HepG2 (cell line): ENCODE data around the gene HSPA14. TPM values are rescaled to one million over a fixed set of nuclear protein-coding genes. Genes with fewer than 3 reads are reported as not detected.

Source experiments
- BORCS8-MEF2B ChIP-seq: sonication (generic); formaldehyde crosslinking; IDR thresholded peaks from 2 replicates; pipeline ENCODE4 v1.8.0; 2022; ENCODE audit warnings: mild to moderate bottlenecking, missing genetic modification reagents
- ELK4 ChIP-seq: sonication (generic); formaldehyde crosslinking; IDR thresholded peaks from 2 replicates; pipeline ENCODE4 v1.9.0; 2021; ENCODE audit warnings: missing genetic modification reagents, borderline replicate concordance
- HNF4G ChIP-seq, 2 experiments: sonication (generic) in 1 of 2; formaldehyde crosslinking in 1 of 2; IDR thresholded peaks; 2 replicates each; pipeline versions ENCODE4 v1.4.0 to v1.6.1; 2011 to 2020; ENCODE audit warnings: borderline replicate concordance in 2 of 2, low read depth in 2 of 2, mild to moderate bottlenecking in 2 of 2, low read length in 1 of 2, missing genetic modification reagents in 1 of 2, moderate library complexity in 1 of 2
- MAFG ChIP-seq: sonication (generic); formaldehyde crosslinking; IDR thresholded peaks from 2 replicates; pipeline ENCODE4 v1.5.1; 2020; ENCODE audit warnings: mild to moderate bottlenecking, missing genetic modification reagents
- MEF2D ChIP-seq: sonication (generic); formaldehyde crosslinking; IDR thresholded peaks from 2 replicates; pipeline ENCODE4 v1.5.1; 2020; ENCODE audit warnings: mild to moderate bottlenecking, missing genetic modification reagents
- NRL ChIP-seq: sonication (generic); formaldehyde crosslinking; IDR thresholded peaks from 2 replicates; pipeline ENCODE4 v1.5.0; 2020; ENCODE audit warnings: missing genetic modification reagents, mild to moderate bottlenecking, moderate library complexity, borderline replicate concordance
- SMYD3 ChIP-seq: sonication (generic); formaldehyde crosslinking; IDR thresholded peaks from 2 replicates; pipeline ENCODE4 v1.8.1; 2023; ENCODE audit warnings: mild to moderate bottlenecking, missing genetic modification reagents
- SPEN ChIP-seq: sonication (generic); formaldehyde crosslinking; IDR thresholded peaks from 2 replicates; pipeline ENCODE4 v1.5.1; 2020; ENCODE audit warnings: low read depth, mild to moderate bottlenecking, missing genetic modification reagents
- U2AF1 ChIP-seq: fragments of 200-400 bp; formaldehyde crosslinking; optimal IDR thresholded peaks from 2 replicates; pipeline ENCODE3; 2017; ENCODE audit warnings: mild to moderate bottlenecking, low read depth, low read length
- ZBTB33 ChIP-seq: sonication (generic); formaldehyde crosslinking; IDR thresholded peaks from 2 replicates; pipeline ENCODE4 v1.4.0; 2020; ENCODE audit warnings: missing genetic modification reagents
- ZNF326 ChIP-seq: sonication (generic); formaldehyde crosslinking; IDR thresholded peaks from 2 replicates; pipeline ENCODE4 v1.4.0; 2020; ENCODE audit warnings: missing genetic modification reagents, borderline replicate concordance
- ZNF414 ChIP-seq: sonication (generic); formaldehyde crosslinking; IDR thresholded peaks from 2 replicates; pipeline ENCODE4 v1.5.0; 2020; ENCODE audit warnings: missing genetic modification reagents
- ZNF580 ChIP-seq: IDR thresholded peaks from 2 replicates; pipeline ENCODE4 v1.6.1; 2016; ENCODE audit warnings: low read depth, borderline replicate concordance
- ZNF75D ChIP-seq: sonication (generic); formaldehyde crosslinking; IDR thresholded peaks from 2 replicates; pipeline ENCODE4 v1.8.1; 2023; ENCODE audit warnings: missing genetic modification reagents, mild to moderate bottlenecking, borderline replicate concordance
- ZNF775 ChIP-seq: sonication (generic); formaldehyde crosslinking; IDR thresholded peaks from 2 replicates; pipeline ENCODE4 v1.4.0; 2020; ENCODE audit warnings: missing genetic modification reagents, mild to moderate bottlenecking, moderate library complexity, borderline replicate concordance
- ZNF788 ChIP-seq: sonication (generic); formaldehyde crosslinking; IDR thresholded peaks from 2 replicates; pipeline ENCODE4 v1.5.0; 2020; ENCODE audit warnings: mild to moderate bottlenecking, missing genetic modification reagents, borderline replicate concordance
- ZNF816 ChIP-seq: sonication (generic); formaldehyde crosslinking; IDR thresholded peaks from 2 replicates; pipeline ENCODE4 v1.8.0; 2022; ENCODE audit warnings: missing genetic modification reagents, mild to moderate bottlenecking, borderline replicate concordance
- ZSCAN29 ChIP-seq: sonication (generic); formaldehyde crosslinking; conservative IDR thresholded peaks from 2 replicates; pipeline ENCODE4 v1.4.0; 2020; ENCODE audit warnings: mild to moderate bottlenecking, missing genetic modification reagents
- polyA plus RNA-seq, 8 experiments: library from polyadenylated mRNA; depleted of rRNA in 3 of 8; stranded (reverse) in 7 of 8; unstranded in 1 of 8; fragments of >200 nt; fragmentation: Illumina TruSeq in 4 of 8; extraction: Trizol in 4 of 8; gene quantifications; 2 replicates each; pipeline versions ENCODE4 v1.2.1 to v1.2.3, GENCODE V29; 2011 to 2016; ENCODE audit warnings: low read depth in 4 of 8, missing spikeins in 1 of 8, mixed read lengths in 1 of 8; ENCODE audit not compliant: insufficient read depth in 1 of 8
- total RNA-seq, 5 experiments: library from RNA; depleted of rRNA; stranded (reverse); fragments of >200 nt; fragmentation: Illumina TruSeq; extraction: Trizol; gene quantifications; 2 replicates each; pipeline ENCODE4 v1.2.3, GENCODE V29; 2016; ENCODE audit warnings: low read depth in 1 of 5

Gene HSPA14
- total and polyA plus RNA-seq, 2 of the 13 experiments (the other 11 are each of a cell fraction or from before 2014, with no cell fraction given) = 10.7 to 29.8 TPM

GRCh38 chr10:14878266-14879123 is 40.4 kb downstream of the HSPA14 start, which contains the start of gene SUV39H2 (continued):
- no peak for TF ChIP-seq NRL
- TF ChIP-seq ZNF414 = no peak
- TF ChIP-seq ZNF775 (CRISPR knock-in tag) = no peak
- TF ChIP-seq MEF2D (CRISPR knock-in tag) = peak; percentile 78
- no peak; the same call in none of the 2 replicates for TF ChIP-seq BORCS8-MEF2B (CRISPR knock-in tag)
- TF ChIP-seq ZNF816 = 0 out of 2 replicates have a peak, but pooled peaks have one; percentile 22
- TF ChIP-seq SPEN (CRISPR knock-in tag) = peak; percentile 79
- no peak for TF ChIP-seq SMYD3 (CRISPR knock-in tag)
- TF ChIP-seq ZNF580 = peak; percentile 95; the same call in 1 of the 2 replicates
- no peak for TF ChIP-seq ZNF788 (CRISPR knock-in tag)
- no peak for TF ChIP-seq ELK4 (CRISPR knock-in tag)
- no peak for TF ChIP-seq U2AF1
- peak; percentile 89 for TF ChIP-seq ZSCAN29 (CRISPR knock-in tag)
- no peak for TF ChIP-seq MAFG (CRISPR knock-in tag)
- TF ChIP-seq HNF4G (IDR thresholded peaks at IDR 0.05; ENCODE audit: borderline replicate concordance, low read depth, low read length) = peak; percentile 5; the same call in 1 of the 2 replicates
- TF ChIP-seq HNF4G (CRISPR knock-in tag; IDR thresholded peaks at IDR 0.05; ENCODE audit: borderline replicate concordance, low read depth) = no peak
- peak; percentile 77; the same call in 1 of the 2 replicates for TF ChIP-seq ZNF75D
- no peak for TF ChIP-seq ZNF326
- no peak for TF ChIP-seq ZBTB33 (CRISPR knock-in tag)
